ENCODE data around the gene INTS15. TPM values are rescaled to one million over a fixed set of nuclear protein-coding genes. Genes with fewer than 3 reads are reported as not detected.
"Not testable (repeated sequence)": the region's sequence is repeated elsewhere in the genome, so short reads cannot be mapped to it uniquely, and the experiment has no call there.

Gene INTS15
- total RNA-seq, 1 donor from 2014 or later: 36.9 TPM

- Mint-ChIP-seq H3K4me3 (ENCODE audit: unreplicated experiment) (no peak overlapping the region), H3K36me3 (ENCODE audit: unreplicated experiment) (no peaks in the 10 kb centered on the region), H3K4me1 (ENCODE audit: low read depth, unreplicated experiment) (no peaks in the 10 kb centered on the region), H3K27me3 (ENCODE audit: unreplicated experiment) (peaks cover 2% of the 10 kb centered on the region), H3K9me3 (ENCODE audit: unreplicated experiment) (peaks cover 1% of the 10 kb centered on the region), H3K27ac (ENCODE audit: unreplicated experiment) (no peak overlapping the region)
- TF ChIP-seq, protein P1, sequence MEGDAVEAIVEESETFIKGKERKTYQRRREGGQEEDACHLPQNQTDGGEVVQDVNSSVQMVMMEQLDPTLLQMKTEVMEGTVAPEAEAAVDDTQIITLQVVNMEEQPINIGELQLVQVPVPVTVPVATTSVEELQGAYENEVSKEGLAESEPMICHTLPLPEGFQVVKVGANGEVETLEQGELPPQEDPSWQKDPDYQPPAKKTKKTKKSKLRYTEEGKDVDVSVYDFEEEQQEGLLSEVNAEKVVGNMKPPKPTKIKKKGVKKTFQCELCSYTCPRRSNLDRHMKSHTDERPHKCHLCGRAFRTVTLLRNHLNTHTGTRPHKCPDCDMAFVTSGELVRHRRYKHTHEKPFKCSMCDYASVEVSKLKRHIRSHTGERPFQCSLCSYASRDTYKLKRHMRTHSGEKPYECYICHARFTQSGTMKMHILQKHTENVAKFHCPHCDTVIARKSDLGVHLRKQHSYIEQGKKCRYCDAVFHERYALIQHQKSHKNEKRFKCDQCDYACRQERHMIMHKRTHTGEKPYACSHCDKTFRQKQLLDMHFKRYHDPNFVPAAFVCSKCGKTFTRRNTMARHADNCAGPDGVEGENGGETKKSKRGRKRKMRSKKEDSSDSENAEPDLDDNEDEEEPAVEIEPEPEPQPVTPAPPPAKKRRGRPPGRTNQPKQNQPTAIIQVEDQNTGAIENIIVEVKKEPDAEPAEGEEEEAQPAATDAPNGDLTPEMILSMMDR (IDR thresholded peaks at IDR 0.05; ENCODE audit: partially characterized antibody, unreplicated experiment): no peak
- DNase-seq: no peak
These were observed 21.9 kb upstream of the INTS15 start for GRCh38 chr7:6567886-6568285.

GRCh38 chr7:6571160-6571779 is 18.6 kb upstream of the INTS15 start:
- TF ChIP-seq, protein P1 (IDR thresholded peaks at IDR 0.05; ENCODE audit: partially characterized antibody, unreplicated experiment): no peak
- no peaks in the 10 kb centered on the region for H3K27me3 Mint-ChIP-seq (ENCODE audit: unreplicated experiment)
- no peak overlapping the region for H3K27ac Mint-ChIP-seq (ENCODE audit: unreplicated experiment)
- no peaks in the 10 kb centered on the region for H3K36me3 Mint-ChIP-seq (ENCODE audit: unreplicated experiment)
- DNase-seq: no peak
- H3K4me1 Mint-ChIP-seq (ENCODE audit: low read depth, unreplicated experiment): no peaks in the 10 kb centered on the region
- peaks cover 2% of the 10 kb centered on the region for H3K9me3 Mint-ChIP-seq (ENCODE audit: unreplicated experiment)
- H3K4me3 Mint-ChIP-seq (ENCODE audit: unreplicated experiment): no peak overlapping the region

- no peaks in the 10 kb centered on the region for H3K27me3 Mint-ChIP-seq (ENCODE audit: unreplicated experiment)
- H3K36me3 Mint-ChIP-seq (ENCODE audit: unreplicated experiment): no peaks in the 10 kb centered on the region
- no peaks in the 10 kb centered on the region for H3K4me1 Mint-ChIP-seq (ENCODE audit: low read depth, unreplicated experiment)
- no peak for DNase-seq
- peak overlapping the region; percentile 32 for H3K4me3 Mint-ChIP-seq (ENCODE audit: unreplicated experiment)
- TF ChIP-seq, protein P1 (IDR thresholded peaks at IDR 0.05; ENCODE audit: partially characterized antibody, unreplicated experiment): no peak
- no peak overlapping the region for H3K27ac Mint-ChIP-seq (ENCODE audit: unreplicated experiment)
- peaks cover 4% of the 10 kb centered on the region for H3K9me3 Mint-ChIP-seq (ENCODE audit: unreplicated experiment)
These were observed 14.4 kb upstream of the INTS15 start for GRCh38 chr7:6575281-6576023.

DNA sequence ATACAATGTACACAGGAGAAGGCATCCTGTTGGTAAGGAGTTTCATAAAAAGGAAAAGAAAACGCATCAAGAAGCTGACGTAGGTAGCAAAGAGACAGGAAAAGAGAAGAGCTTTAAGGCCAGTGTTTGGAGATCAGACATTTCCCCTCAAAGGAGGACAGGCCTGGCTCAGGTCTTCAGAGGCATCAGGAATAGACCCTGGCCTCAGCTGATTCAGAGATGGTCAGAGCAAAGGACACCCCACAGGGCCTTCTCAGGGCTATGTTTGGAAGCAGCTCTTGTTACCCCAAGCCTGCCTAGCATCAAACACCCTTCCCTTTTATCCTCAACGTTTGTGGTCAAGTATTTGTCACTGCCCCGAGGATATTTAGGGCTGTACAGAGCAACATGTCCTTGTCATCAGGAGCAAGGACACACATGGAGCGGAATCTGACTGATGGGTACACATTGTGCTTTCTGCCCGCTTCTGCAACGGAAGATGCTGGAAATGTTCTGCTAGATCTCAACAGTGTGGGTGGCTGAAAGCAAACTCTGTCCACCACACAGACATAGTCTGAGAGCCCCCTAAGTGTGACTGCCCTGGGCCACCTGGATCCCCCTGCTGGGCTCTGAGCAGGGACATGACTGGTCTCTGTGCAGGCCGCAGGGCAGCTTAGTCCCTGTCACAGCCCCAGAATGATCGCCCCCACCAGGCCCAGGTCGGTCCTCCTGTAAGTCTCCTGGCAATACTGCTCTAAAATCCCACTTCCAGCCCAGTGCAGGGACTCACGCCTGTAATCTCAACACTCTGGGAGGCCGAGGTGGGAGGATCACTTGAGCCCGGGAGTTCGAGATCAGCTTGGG is 13.6 kb upstream of the INTS15 start:
- no peak for DNase-seq
- Mint-ChIP-seq H3K9me3 (ENCODE audit: unreplicated experiment) (peaks cover 4% of the 10 kb centered on the region), H3K4me3 (ENCODE audit: unreplicated experiment) (peak overlapping the region; percentile 46), H3K27me3 (ENCODE audit: unreplicated experiment) (no peaks in the 10 kb centered on the region), H3K36me3 (ENCODE audit: unreplicated experiment) (peaks cover 2% of the 10 kb centered on the region), H3K27ac (ENCODE audit: unreplicated experiment) (no peak overlapping the region), H3K4me1 (ENCODE audit: low read depth, unreplicated experiment) (no peaks in the 10 kb centered on the region)
- TF ChIP-seq, protein P1 (IDR thresholded peaks at IDR 0.05; ENCODE audit: partially characterized antibody, unreplicated experiment): no peak

DNA sequence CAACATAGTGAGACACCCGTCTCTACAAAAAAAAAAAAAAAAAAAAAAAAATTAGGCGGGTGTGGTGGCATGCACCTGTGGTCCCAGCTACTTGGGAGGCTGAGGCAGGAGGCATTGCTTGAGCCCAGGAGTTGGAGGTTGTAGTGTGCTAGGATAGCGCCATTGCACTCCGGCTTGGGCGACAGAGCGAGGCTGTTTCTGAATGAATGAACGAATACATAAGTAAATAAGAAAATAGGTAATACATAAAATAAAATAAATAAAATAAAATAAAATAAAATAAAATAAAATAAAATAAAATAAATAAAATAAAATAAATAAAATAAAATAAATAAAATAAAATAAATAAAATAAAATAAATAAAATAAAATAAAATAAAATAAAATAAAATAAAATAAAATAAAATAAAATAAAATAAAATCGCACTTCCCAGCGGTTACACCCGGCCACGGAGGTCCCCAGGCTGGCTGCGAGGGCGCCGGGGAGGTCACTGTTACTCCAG is 12.9 kb upstream of the INTS15 start:
- not testable (repeated sequence) for H3K27ac Mint-ChIP-seq (ENCODE audit: unreplicated experiment)
- peak overlapping the region; percentile 68 for H3K4me3 Mint-ChIP-seq (ENCODE audit: unreplicated experiment)

More for the DNA sequence above, 12.9 kb upstream of the INTS15 start:
- H3K36me3 Mint-ChIP-seq (ENCODE audit: unreplicated experiment); H3K27me3 Mint-ChIP-seq (ENCODE audit: unreplicated experiment); H3K9me3 Mint-ChIP-seq (ENCODE audit: unreplicated experiment); H3K4me1 Mint-ChIP-seq (ENCODE audit: low read depth, unreplicated experiment); DNase-seq: not testable (repeated sequence)

All from glutamatergic neuron (in vitro differentiated cells).